ENCODE results near the gene RFNG.

The RFNG gene

GRCh38 chr17:82065638-82066303 is 14.2 kb upstream of the RFNG start, which contains the start of gene DUS1L:
Gene DUS1L, minus strand, starts transcription at chr17:82065804. Its CDS starts 745 bp downstream, at chr17:82065059.
- no peak within 1 kb of the TSS for H3K27ac Mint-ChIP-seq
- no peak for TF ChIP-seq CTCF (IDR thresholded peaks at IDR 0.05)
- no peaks in the 10 kb centered on the region for H3K36me3 Mint-ChIP-seq (ENCODE audit: low read depth)
- peak; percentile 77 for DNase-seq
- peaks cover 19% of the 10 kb centered on the region for H3K27me3 Mint-ChIP-seq (ENCODE audit: low read depth, poor library complexity)
- peaks cover 4% of the 10 kb centered on the region for H3K4me1 Mint-ChIP-seq
- H3K4me3 Mint-ChIP-seq, result peak within 1 kb of the TSS; percentile 83
- H3K9me3 Mint-ChIP-seq, result no peaks in the 10 kb centered on the region

GRCh38 chr17:82065193-82065637 is 13.6 kb upstream of the RFNG start:
- Mint-ChIP-seq H3K4me1 (peaks cover 4% of the 10 kb centered on the region), H3K27ac (no peak overlapping the region), H3K9me3 (no peaks in the 10 kb centered on the region), H3K27me3 (ENCODE audit: low read depth, poor library complexity) (peaks cover 13% of the 10 kb centered on the region), H3K4me3 (peak overlapping the region; percentile 76), H3K36me3 (ENCODE audit: low read depth) (no peaks in the 10 kb centered on the region)
- peak; percentile 50 for DNase-seq
- TF ChIP-seq CTCF (IDR thresholded peaks at IDR 0.05), result no peak

- H3K4me3 Mint-ChIP-seq, result peak overlapping the region; percentile 76
- no peak for DNase-seq
- TF ChIP-seq CTCF (IDR thresholded peaks at IDR 0.05), result no peak
- no peak overlapping the region for H3K27ac Mint-ChIP-seq
- H3K4me1 Mint-ChIP-seq, result peaks cover 4% of the 10 kb centered on the region
- H3K9me3 Mint-ChIP-seq, result no peaks in the 10 kb centered on the region
- H3K27me3 Mint-ChIP-seq (ENCODE audit: low read depth, poor library complexity), result peaks cover 9% of the 10 kb centered on the region
- H3K36me3 Mint-ChIP-seq (ENCODE audit: low read depth), result no peaks in the 10 kb centered on the region
These were observed 13.0 kb upstream of the RFNG start for GRCh38 chr17:82064433-82065192.

- no peak for DNase-seq
- no peak for TF ChIP-seq CTCF (IDR thresholded peaks at IDR 0.05)
- Mint-ChIP-seq H3K27ac (no peak overlapping the region), H3K4me3 (peak overlapping the region; percentile 76), H3K27me3 (ENCODE audit: low read depth, poor library complexity) (peaks cover 3% of the 10 kb centered on the region), H3K36me3 (ENCODE audit: low read depth) (no peaks in the 10 kb centered on the region), H3K4me1 (peaks cover 4% of the 10 kb centered on the region), H3K9me3 (no peaks in the 10 kb centered on the region)
These were observed 12.1 kb upstream of the RFNG start for GRCh38 chr17:82063424-82064415.

- no peaks in the 10 kb centered on the region for H3K27me3 Mint-ChIP-seq (ENCODE audit: low read depth, poor library complexity)
- H3K4me3 Mint-ChIP-seq, result no peak overlapping the region
- H3K9me3 Mint-ChIP-seq, result no peaks in the 10 kb centered on the region
- no peak for DNase-seq
- peaks cover 4% of the 10 kb centered on the region for H3K4me1 Mint-ChIP-seq
- TF ChIP-seq CTCF (IDR thresholded peaks at IDR 0.05), result no peak
- H3K36me3 Mint-ChIP-seq (ENCODE audit: low read depth), result no peaks in the 10 kb centered on the region
- H3K27ac Mint-ChIP-seq, result no peak overlapping the region
These were observed 11.4 kb upstream of the RFNG start for GRCh38 chr17:82062984-82063368.

All from nephron progenitor cell (in vitro differentiated cells).